ENCODE data around the gene LRRN2.
"Not testable (repeated sequence)": the region's sequence is repeated elsewhere in the genome, so short reads cannot be mapped to it uniquely, and the experiment has no call there.

LRRN2 gene

DNA sequence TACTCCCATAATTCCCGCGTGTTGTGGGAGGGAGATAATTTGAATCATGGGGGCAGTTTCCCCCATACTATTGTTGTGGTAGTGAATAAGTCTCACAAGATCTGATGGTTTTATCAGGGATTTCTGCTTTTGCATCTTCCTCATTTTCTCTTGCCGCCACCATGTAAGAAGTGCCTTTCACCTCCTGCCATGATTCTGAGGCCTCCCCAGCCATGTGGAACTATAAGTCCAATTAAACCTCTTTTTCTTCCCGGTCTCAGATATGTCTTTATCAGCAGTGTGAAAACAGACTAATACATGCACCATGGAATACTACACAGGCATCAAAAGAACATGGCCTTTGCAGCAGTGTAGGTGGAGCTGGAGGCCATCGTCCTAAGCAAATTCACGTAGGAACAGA is 56.1 kb downstream of the LRRN2 start:
- DNase-seq (ENCODE audit: low spot score) = not testable (repeated sequence)

DNA sequence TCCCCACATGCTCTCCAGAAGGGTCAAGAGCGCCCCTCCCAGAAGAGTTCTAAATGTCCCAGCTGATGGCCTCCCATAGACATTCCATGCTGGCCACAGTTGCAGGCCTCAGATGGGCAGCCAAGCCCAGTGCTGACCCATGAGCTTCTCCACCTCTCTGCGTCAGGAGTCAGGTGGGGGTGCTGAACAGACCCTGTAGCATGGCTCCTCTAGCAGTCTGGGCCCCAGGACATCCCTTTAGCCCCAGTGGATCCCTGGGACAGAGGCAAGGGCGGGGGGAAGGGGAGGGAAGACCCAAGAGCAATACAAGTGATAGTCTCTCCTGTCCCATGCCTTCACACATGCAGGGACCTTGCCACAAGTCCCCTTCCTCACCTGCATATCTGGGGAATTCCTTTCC is 56.7 kb downstream of the LRRN2 start:
- DNase-seq (ENCODE audit: low spot score) = no peak

DNA sequence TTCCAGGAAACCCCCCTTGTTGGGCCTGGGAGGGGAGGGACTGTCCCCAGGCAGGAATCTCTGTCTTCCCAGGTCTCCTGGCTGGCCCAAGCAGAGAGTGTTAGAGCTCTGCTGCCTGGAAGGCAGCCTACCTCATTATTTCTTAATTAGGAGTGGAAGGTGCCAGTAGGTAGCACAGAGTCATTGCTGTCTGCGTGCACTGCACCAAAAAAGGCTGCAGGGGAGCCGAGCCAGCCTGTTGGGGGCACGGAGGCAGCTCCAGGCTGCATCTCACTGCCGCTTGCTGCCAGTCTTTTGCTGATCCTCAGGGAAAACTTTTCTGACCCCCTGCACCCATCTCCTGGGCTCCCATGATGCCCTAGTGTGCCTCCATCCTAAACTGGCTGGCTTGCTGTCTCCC is 58.1 kb downstream of the LRRN2 start:
- DNase-seq (ENCODE audit: low spot score) = no peak

DNA sequence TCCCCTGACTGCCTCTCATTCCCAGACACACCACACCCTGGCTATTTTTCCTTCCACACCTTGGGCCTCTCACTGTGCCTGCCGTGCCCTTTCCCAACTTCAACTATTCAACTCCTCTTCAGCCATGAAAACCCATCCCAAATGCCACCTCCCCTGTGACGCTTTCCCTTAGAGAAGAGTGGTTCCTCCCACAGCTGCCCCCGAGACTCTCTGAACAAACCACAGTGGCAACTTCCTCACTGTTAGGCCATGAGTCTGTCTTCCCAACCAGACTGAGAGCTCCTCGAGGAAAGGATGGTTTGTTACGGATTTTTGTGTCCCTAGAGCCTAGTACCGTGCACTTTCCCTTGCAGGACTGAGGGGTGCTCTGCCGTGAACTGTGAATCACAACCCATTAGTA is 59.2 kb downstream of the LRRN2 start:
- DNase-seq (ENCODE audit: low spot score) = no peak

DNA sequence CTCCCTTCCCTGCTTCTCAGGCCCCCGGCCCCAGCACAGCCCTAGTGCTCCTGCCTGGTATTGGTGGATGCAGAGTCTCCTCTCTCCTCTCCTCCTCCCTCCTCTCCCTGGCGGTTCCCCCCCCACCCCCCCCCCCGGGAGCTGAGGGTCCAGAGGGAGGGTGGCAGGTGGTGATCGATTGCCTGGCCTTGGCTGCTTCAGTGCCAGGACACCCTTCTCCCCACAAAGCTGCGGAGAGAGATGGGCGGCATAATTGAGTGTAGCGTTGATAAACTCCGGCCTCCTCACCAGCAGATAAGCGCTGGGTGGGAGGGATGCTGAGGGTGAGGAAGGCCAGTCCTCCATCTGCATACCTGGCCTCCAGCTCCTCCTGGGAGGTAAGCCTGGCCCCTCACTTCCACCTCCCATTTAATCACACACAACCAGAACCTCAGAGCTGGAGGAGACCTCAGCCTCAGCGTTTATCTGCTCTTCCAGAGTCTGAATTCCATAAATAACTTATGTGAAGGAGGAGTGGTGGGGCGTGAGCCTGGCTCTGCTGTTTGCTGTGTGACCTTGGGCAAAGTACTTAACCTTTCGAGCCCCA is 60.8 kb downstream of the LRRN2 start:
- no peak for DNase-seq (ENCODE audit: low spot score)

DNA sequence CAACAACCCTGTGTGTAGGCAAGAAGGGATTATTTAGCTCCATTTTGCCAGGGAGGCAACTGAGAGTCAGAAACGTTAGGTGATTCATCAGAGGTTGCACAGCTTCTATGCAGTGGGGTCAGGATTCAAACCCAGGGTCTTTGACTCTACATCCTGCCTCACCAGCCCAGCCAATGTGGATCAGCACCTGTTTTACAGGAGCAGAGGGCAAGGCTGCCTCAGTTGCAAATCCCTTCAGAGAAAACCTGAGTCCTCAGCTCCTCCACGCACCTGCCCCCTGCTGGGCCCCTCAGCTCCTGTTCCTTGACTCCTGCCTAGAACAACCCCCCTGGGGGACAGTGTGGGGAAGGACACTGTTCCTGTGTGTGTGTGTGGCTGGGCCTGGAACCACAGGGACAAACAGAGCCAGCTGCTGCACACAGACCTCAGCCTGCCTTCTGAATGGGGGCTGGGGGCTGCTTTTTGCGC is 61.6 kb downstream of the LRRN2 start:
- DNase-seq (ENCODE audit: low spot score) = peak; percentile 12

DNA sequence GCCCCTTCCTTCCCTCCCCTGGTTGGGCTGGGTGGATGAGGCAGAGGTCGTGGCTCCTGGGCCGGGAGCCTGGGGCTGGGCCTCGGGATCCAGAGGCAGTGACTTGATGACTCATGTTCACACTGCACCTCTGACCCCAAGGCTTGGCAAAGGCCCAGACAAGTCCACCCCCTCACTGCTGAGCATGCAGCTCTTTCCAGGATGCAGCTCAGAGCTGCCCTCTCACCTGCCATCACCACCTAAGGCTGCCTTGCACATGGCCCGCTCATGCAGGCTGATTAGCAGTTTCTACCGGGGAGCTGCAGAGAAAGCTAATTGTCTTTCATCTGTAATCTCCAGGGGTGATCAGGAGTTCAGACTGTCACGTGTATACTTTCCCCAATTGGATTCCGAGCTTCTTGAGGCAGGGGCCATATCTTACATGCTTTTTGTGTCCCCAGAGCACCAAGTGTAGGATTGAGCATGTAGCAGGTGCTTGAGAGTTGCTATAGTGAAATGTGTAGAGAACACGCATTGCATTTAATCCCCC is 62.1 kb downstream of the LRRN2 start:
- no peak for DNase-seq (ENCODE audit: low spot score)

DNA sequence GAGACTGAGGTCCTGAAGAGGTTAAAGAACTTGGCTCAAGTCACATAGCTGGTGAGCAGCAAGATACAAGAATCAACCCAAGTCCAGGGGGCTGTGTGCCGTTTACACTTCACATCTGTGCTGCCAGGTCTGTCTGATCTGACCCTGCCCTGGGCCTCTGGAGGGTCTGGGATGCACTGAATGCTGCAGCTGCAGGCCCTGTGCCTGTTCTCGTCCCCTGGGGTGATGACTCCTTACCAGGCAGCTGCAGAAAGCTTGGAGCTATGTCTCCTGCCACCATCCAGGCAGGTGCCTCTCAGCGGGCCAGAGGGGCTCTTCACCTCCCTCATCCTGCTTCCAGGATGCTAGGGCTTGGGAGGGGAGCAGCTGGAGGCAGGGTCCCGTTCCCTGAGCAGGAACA is 63.5 kb downstream of the LRRN2 start:
- no peak for DNase-seq (ENCODE audit: low spot score)

DNA sequence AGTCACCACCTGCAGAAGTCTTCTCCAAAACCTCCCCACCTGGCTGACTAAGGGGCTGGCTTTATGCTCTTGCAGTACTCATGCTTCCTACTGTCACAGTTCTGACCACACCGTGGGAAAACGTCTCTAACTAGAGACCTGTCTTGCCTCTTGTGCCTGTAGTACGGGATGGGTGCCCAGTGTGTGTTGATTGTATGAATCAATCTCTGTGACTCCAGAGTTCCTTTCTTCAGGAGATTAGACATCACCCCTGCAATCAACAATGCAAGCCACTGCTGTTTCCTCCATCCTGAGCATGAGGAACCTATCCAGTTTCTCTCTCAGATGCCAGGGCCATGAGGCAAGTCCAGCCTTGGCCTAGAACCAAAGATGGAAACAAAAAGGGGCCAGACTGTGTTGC is 64.1 kb downstream of the LRRN2 start:
- no peak for DNase-seq (ENCODE audit: low spot score)

DNA sequence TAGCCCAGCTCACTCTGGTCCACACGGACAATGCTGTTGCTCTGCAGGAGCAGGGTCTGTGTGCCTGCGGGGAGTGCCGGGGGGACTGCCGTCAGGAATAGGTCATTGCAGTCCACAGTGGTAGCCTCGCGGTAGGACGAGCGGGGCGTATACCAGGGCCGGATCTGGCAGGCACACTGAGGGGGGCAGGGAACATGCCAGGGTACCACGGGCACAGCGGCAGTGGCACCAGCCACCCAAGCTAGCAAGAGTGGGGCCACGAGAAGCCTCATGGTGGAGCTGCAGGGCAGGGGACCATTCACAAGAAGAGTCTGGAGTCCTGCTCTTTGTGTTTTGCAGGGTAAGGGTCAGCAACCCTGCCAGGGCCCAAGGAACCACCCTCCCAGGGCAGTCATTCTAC is 65.8 kb downstream of the LRRN2 start:
- no peak for DNase-seq (ENCODE audit: low spot score)

DNA sequence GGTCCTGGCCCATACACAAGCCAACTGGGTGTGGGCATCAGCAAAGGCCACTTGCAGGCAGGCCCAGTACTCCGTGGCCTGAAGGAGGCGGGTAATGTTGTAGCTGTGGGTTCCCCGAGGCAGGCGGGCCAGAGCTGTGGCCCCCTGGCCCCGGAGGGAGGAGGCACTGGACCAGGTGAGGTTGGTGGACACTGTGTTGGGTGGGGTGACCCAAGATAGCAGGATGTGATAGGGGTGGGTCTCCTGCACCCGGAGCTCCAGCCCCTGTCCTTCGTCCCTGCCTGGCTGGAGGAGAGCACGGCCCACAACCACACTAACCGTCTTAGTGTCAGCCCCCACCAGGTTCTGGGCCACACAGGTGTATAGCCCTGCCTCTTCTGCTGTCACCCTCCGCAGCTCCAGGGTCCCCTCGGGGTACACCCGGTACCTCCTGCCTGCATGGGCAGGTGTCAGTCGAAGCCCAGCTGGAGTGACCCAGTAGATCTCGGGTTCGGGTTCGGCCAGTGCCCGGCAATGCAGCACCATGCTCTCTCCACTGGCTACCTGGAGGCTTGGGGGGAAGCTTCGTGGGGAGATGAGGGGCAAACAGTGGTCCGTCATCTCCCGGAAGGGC is 67.3 kb downstream of the LRRN2 start:
- DNase-seq (ENCODE audit: low spot score) = no peak

DNA sequence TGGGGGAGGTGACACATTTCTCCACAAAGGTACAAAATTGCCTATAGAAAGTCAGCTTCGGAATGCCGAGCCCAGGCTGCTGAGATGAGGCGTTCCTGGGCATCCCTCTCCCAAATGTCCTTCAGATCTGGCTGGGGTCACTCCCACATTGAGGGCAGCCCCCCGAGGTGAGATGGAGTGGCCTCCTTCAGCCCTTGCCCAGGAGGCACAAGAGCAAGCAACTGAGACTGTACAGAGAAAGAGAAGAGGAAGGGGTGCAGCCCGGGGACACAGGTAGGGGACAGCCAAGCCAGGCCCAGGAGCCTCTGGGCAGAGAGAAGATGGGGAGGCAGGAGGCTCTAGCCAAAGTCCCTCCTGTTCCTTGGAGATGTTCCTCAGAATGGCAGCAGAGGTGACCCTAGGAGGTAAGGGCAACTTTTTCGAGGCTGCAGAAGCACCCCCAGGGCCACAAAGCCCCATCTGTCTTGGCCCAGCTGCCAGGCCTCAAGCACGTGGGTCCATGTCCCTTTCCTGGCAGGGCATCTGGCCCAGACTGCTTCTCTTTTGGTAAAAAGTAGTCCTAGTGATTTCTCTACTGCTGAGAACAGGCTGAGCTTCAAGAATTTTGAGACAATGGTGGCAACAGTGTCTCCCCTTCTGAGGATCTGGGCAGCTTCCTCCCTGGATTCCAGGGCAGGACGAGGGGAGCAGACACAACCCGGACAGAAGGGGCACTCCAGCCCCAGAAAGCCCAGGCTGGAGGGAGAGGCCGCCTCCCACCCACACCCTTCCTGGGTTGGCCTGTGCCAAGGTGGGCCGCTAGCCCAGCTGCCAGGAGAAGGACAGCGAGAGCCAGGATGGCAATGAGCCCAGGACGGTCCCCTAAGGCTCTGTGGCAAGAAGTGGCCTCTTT is 68.0 kb downstream of the LRRN2 start:
- no peak for DNase-seq (ENCODE audit: low spot score)

DNA sequence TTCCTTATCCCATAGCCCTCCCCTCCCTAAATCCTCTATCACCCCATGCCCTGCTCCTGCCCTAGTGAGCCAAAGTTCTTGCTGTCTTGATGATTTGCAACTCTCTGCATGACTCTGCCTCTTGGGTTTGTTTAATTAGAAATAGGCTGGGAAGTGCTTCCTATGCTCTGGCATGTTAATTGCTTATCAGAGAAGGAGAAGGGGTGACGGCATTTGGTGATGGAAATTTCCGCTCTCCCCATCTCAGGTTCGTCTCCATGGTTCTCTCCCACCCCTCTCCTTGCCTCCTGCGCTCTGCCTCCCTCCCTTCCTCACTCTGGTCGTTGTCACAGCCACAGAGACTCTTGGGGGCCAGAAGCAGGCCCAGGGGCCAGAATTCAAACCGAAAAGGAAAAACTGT is 68.9 kb downstream of the LRRN2 start:
- DNase-seq (ENCODE audit: low spot score) = no peak

DNA sequence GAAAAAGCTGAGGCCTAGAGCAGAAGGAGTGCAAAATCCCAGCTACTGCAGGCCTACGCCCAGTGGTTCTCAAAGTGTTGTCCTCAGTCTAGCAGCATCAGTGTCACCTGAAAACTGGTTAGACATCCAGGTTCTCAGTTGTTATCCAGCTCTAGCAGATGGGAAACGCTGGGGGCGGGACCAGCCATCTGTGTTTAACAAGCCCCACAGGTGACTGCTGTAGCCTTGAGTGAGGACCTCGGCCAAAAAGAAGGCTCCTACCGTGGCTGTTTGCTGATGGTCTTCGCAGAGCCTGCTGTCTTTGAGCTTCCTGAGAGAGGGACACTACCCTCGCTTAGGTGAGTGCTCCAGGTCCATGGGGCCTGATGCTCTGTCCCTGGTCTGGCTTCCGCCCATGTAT is 69.7 kb downstream of the LRRN2 start:
- no peak for DNase-seq (ENCODE audit: low spot score)

DNA sequence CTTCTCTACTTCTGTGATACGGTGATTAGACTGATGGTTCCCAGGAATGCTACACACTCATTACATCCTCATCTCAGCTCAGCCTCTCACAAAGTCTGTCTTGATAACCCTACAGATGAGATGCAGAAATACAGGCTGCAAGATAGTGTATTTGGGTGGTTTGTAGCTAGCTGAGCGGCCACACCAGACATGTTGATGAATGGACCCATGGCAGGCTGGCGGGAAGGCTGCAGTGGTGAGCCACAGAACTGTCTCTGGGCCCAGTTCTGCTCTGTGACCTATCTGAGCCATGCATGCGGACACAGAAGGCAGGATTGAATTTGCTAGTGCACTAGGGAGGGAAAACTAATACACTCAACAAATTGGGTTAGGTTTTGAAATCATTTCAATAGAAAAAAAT is 71.9 kb downstream of the LRRN2 start:
- no peak for DNase-seq (ENCODE audit: low spot score)

DNA sequence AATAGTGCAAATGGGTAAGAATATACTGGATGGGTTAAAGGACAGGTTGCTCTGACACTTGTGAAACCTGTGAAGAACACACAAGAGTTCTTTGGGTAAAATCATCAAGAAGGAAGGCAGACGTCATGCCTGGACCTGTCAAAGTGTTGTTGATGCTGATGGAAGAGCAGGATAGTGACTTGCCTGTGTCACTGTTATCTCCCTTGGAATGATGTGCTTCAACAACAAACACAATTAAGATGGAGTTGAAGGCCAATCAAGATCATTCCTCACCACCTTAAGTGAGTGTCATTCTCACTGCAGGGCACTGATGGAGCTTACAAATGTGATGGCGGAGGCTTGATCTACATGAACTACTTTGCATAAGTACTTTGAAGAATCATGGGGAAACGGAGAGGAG is 73.2 kb downstream of the LRRN2 start:
- no peak for DNase-seq (ENCODE audit: low spot score)

DNA sequence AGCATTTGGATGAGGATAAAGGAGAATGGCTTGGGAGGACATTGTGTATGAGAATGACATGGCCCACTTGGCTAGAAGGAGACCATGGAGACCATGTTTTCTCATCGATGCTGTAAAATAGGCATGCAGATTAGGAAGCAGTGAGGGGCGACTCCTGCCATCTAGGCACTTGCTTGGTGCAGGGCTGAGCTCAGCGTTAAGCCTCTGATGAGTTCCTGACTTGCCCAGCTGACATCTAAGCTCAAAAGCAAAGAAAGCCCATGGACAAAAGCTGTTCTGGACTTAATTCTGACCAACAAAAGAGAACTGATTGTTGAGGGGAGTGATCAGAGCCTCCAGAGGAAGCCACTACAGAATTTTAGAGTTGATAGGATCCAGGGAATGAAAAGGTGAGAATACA is 74.5 kb downstream of the LRRN2 start:
- no peak for DNase-seq (ENCODE audit: low spot score)

DNA sequence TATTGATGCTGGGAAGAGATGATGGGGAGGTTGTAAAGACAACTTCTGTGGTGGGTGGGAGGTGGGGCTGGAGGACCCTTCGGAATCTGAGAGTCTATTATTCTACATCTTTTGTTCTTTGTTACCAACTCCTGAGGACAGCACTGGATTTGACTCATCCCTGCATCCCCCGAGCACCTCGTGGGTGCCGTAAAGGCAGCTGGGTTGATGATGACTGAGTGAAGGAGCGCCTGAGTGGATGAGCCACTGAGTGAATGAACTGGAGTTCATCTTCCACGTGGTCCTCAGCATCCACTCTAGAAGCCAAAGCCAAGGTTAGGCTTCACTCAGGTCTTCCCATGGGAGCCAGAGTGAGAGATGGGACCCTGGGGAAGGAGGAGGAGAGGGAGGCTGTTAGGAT is 77.6 kb downstream of the LRRN2 start:
- DNase-seq (ENCODE audit: low spot score) = no peak

DNA sequence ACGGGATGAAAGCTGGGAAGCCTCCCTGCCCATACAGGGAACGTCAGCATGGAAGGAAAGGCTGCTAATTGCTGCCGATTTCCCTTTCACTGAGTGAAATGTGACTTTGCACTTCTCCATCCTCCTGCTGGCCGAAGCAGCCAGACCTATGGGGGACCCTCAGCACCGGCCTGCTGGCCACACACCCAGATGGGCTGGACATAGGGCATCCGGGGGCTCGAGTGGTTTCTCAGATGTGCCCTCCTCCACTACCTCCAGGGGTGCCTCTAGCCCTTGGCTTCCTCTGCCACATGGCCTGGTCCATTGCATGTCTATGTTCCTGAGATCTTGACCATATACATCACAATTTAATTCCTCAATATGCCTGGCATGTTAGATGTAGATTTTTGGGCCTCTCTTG is 79.7 kb downstream of the LRRN2 start:
- DNase-seq (ENCODE audit: low spot score) = no peak

DNA sequence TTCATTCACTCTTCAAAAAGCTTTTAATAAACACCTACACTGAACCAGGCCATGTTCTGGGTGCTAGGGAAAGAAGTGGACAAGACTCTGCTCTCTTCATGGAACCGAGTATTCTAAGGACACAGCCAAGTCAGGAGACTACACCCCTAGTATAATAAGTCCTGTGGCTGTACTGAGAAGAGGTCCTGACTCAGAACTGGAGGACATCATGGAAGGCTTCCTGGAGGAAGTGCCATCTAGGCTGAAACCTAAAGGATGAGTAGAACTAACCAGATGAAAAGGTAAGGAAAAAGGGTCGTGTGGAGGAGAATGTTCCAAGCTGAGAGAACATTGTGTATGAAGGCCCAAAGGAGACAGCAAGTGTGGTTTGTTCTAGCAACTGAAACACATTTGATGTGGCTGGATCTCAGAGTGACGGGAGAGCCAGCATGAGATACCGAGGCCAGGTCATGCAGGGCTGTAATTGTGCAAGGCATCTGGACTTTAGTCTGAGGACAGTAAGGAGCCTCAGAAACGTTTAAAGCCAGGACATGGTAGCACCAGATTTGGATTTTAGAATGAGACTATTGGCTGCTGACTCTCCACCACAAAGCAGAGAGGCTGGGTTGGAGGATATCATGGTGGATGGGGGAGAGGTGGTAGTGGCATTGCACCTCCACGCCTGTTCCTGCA is 82.5 kb downstream of the LRRN2 start:
- DNase-seq (ENCODE audit: low spot score) = no peak

DNA sequence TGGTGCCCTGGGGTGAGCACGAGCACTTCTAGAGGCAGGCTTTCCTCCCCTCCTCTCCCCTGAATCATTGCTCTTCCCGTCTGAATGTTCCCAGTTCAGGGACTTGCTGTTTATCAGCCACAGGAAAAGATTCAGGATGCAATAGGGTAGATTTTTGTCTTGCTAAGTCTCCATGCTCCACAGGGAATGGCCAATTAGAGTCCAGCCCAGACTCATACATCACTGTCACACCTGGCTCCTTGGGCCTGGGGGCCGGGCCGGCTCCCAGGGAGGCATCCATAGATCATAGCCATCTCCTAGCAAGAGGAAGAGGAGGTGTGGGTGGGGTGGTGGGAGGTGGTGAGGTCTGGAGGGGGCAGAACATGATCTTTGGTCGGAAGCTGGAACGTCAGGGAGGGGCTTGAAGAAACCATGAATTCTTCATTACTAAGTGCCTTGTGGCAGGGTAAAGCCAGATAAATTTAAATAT is 83.4 kb downstream of the LRRN2 start:
- DNase-seq (ENCODE audit: low spot score) = no peak

DNA sequence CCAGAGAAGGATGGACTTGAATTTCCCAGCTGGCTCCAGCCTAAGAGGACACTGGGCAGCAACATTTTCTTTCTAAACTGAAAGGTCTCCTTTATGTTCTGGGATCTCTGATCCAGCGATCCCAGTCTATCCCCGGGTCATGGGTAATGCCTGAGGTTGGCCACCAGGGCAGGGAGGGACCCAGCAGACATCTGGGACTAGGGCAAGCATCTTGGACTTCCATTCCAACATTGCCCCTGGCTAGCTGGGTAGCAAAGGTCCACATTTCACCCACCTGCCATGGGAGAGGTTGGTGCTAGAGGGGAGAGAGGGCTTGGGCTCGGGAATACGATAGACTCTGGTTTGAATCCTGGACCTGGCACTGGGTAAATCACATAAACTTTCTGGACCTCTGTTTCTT is 84.6 kb downstream of the LRRN2 start:
- no peak for DNase-seq (ENCODE audit: low spot score)
